ENCODE measurements around the gene VRTN. TPM values are rescaled to one million over a fixed set of nuclear protein-coding genes. Genes with fewer than 3 reads are reported as not detected.

Gene VRTN
- total and polyA plus RNA-seq, 2 of the 8 experiments (the other 6 are each of a cell fraction or from before 2014, with no cell fraction given): 133 to 148 TPM

DNA sequence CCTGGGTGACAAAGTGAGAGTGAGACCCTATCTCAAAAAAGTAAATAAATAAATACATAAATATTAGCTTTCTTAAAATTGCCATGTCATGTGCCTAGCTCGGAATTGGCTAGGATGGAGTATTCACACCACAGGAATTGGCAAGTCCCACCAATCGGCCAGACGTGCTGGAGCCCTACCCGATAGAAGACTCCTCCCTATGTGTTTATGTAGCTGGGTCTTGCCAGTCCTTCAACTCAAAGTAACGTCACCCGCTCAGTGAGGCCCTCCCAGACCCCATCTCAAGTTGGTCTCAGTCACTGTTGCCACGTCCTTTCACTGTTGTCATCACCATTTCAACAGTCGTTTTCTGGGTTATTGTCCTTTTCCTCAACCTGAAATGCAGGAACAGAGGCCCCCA is 20.2 kb downstream of the VRTN start (continued):
- no peak for TF ChIP-seq CHD7 (IDR thresholded peaks at IDR 0.05; ENCODE audit: insufficient replicate concordance, low read length)
- TF ChIP-seq PHF8 (conservative IDR thresholded peaks at IDR 0.05; ENCODE audit: low read depth, low read length): no peak
- TF ChIP-seq SAP30 (IDR thresholded peaks at IDR 0.05; ENCODE audit: insufficient read depth, insufficient replicate concordance, low read length): no peak
- no peak for TF ChIP-seq SUZ12 (IDR thresholded peaks at IDR 0.05; ENCODE audit: low read length)
- TF ChIP-seq RAD21 (IDR thresholded peaks at IDR 0.05 in 1 of 2, conservative IDR thresholded peaks at IDR 0.05 in 1 of 2; ENCODE audit: low read depth in 2 of 2, low read length in 2 of 2): no peak
- TF ChIP-seq CTCF (IDR thresholded peaks at IDR 0.05; ENCODE audit: control extremely low read depth in 1 of 3, insufficient read depth in 1 of 3, low read depth in 1 of 3, low read length in 3 of 3): no peak
- no peak for TF ChIP-seq YY1 (IDR thresholded peaks at IDR 0.05; ENCODE audit: low read depth, low read length)
- TF ChIP-seq HDAC6 (IDR thresholded peaks at IDR 0.05; ENCODE audit: low read depth, low read length): no peak
